Measurements from ENCODE around the gene FASTKD3.
"Not testable (repeated sequence)": the region's sequence is repeated elsewhere in the genome, so short reads cannot be mapped to it uniquely, and the experiment has no call there.

Gene FASTKD3, protein sequence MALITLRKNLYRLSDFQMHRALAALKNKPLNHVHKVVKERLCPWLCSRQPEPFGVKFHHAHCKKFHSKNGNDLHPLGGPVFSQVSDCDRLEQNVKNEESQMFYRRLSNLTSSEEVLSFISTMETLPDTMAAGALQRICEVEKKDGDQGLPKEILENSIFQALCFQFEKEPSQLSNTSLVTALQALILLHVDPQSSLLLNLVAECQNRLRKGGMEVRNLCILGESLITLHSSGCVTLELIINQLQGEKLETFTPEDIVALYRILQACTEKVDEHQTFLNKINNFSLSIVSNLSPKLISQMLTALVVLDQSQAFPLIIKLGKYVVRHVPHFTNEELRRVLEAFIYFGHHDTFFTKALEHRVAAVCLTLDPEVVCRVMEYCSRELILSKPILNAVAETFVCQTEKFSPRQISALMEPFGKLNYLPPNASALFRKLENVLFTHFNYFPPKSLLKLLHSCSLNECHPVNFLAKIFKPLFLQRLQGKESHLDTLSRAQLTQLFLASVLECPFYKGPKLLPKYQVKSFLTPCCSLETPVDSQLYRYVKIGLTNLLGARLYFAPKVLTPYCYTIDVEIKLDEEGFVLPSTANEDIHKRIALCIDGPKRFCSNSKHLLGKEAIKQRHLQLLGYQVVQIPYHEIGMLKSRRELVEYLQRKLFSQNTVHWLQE

DNA sequence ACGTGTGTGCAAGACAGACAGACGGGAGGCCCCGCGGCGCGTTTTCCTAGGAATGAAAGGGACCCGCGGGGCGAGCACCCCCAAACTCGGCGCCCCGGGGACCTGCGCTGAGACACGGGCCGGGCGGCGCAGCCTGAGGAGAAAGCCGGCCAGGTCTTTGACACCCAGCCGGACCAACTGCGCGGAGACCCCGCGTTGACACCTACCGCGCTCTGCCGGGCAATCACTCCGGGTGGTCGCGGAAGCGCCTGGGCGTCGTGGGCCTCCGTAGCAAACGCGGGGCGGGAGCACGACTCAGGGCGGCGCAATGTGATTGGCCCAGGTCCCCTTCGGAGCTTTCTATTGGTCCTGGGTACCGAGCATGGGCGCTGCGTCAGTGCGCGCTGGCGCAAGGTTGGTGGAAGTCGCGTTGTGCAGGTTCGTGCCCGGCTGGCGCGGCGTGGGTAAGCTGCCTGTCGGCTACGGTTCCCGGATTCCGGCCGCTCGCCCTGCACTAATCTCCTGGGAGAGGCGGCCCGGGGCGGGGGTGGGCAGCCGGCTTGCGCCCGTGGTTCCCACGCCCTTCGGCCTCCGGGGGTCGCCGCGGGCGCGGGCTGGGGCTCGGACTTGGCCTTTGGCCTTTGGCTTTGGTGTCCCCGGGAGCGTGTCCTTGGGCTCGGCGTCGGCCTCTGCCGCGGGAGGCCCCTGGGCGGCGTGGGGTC is at the start of gene FASTKD3, which contains the start of gene MTRR:
FASTKD3 (minus strand) TSS at position 259 of the 701 bp plus-strand sequence. CDS start 948 bp downstream, outside the sequence.
MTRR (plus strand) TSS at position 376 of the 701 bp plus-strand sequence. CDS start 1,647 bp downstream, outside the sequence.
- intact Hi-C loops (cut with DNase I) = no loop called here
- peak; percentile 92 to 98 (median 96) for DNase-seq

DNA sequence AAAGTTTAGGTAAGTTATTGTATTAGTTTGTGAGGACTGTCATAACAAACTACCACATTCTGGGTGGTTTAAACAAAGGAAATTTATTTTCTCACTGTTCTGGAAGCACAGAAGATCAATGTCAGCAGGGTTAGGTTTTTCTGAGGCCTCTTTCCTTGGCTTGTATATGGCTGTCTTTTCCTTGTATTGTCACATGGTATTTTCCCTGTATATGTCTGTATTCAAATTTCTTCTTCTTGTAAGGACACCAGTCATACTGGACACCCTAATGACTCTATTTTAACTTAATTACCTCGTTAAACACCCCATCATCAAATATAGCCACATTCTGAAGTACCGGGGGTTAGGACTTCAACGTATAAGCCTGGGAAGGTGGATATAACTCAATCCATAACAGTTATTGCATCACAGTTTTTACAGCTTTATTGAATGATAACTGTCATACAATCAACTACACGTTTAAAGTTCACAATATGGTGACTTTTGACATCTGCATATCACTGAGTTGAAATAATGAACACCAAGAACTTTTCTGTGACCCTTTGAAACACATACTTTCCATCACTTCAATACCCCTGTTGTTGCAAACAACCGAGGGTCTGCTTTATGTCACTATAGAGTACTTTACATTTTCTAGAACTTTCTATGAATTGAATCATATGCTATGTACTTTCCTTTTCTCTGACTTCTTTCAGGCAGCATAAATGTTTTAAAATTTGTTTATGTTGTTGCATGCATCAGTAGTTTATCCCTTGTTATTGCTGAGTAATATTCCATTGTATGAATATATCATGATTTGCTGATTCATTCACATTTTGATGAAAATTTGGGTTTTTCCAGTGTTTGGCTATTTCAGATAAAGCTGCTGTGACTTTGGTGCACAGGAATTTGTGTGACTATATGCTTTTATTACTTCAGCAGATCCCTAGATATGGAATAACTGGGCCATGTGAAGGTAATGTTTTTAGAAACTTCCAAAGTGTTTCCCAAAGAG is 48.6 kb upstream of the FASTKD3 start:
- DNase-seq = no peak
- intact Hi-C loops (cut with DNase I) = no loop called here

DNA sequence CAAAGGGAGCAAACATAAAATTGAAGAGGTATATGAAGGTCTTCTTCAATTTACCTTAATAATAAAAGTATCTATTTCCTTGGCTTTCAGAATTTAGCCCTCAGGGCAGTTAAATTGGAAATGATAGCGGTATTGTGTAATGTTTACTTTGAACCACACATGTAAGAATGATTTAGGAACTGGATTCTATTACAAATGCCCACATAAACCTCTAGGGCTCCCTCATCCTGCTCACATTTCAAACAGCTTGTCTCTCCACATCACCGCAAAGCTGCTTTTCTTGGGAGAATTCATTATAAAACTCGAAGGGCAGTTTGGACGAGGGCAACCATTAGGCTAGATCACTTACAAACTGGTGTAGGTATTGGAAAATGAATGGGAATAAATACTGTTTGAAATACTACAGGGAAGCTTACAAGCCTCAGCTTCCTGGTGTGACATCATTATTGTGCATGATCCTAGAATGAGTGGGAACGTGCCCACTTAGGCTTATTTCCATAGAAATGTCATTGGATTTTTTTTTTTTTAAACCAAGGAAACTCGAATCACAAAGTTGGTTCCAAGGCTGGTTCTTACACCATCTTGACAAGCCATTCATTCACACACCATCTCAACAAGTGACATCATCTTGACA is 47.5 kb upstream of the FASTKD3 start:
- DNase-seq = no peak
- intact Hi-C loops (cut with DNase I) = no loop called here

DNA sequence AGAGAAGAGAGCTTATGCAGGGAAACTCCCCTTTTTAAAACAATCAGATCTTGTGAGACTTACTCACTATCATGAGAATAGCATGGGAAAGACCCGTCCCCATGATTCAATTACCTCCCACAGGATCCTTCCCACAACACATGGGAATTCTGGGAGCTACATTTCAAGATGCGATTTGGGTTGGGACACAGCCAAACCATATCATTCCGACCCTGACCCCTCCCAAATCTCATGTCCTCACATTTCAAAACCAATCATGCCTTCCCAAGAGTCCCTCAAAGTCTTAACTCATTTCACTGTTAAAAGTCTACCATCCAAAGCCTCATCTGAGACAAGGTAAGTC is 42.6 kb upstream of the FASTKD3 start:
- intact Hi-C loops (cut with DNase I); DNase-seq: not testable (repeated sequence)

DNA sequence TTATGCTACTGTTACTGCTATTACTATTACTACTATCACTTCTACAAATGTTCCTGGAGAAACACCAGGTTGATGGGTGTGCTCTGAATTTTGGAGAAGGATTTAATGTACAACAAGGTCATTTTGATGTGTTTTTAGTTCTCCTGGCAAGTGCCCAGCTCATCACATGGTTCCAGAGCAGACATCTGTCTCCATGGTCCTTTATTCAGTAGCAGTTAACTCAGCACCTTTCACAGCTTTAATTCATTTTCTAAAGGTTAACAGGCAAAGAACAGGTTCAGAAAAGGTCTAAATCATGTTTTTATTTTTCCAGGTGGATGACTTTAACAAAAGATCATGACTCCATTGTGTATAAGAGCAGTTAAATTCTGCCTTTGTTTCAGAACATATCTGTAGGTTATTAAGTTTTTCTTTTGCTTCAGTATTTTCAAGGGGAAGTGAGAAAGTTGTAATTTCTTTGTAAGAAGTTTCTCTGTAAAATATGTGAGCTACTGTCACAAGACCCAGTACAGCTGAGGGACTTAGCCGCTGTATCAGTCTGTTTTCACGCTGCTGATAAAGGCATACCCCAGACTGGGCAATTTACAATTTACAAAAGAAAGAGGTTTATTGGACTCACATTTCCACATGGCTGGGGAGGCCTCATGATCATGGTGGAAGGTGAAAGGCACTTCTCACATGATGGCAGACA is 42.1 kb upstream of the FASTKD3 start:
- intact Hi-C loops (cut with DNase I) = no loop called here
- no peak for DNase-seq

DNA sequence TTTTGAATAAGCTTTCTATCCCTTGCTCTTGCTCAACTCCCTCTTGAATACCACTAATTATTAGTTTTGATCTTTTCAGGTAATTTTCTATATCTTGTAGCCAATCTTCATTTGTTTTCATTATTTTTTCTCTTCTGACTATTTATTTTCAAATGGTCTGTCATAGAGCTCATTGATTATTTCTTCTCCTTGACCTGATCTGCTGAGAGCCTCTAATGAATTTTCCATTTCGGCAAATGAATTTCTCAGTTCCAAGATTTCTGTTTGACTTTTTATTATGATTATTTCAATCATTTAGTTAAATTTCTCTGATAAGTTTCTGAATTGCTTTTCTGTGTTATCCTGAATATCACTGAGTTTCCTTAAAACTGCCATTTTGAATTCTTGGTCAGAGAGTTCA is 39.5 kb upstream of the FASTKD3 start:
- no peak for DNase-seq
- intact Hi-C loops (cut with DNase I) = no loop called here

DNA sequence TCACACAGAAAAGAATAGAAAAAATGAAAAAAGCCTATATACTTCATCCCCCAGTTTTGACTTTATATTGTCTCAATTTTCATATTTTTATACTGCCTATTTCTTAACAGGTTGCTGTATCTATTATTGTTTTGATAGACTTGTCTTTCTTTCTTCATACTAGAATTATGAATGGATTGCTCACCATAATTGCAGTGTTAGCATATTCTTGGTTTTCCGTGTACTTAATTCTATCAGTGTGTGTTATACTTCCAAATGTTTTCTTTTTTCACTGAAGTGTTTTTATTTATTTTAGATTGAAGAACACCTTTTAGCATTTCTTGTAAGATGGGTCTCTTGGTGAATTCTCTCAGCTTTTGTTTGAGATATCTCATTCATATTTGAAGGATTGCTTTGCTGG is 38.8 kb upstream of the FASTKD3 start:
- intact Hi-C loops (cut with DNase I) = no loop called here
- DNase-seq = no peak

DNA sequence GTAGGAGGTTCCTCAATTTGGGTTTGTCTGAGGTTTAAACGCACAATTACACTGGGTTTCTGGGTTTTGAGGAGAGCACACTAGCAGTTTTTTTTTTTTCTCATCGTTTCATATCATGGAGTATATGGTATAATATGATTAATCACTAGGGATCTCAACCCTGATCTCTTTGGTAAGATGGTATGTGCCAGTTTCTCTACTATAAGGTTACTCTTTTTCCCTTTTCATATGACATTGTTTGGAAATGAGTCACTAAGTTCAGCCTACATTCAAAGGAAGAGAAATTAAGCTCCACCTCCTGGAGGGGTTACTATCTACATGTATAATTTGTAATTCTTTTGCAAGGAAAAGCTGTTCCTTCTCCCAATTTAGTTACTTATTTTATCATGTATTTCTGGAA is 35.3 kb upstream of the FASTKD3 start:
- no peak for DNase-seq
- intact Hi-C loops (cut with DNase I) = no loop called here

DNA sequence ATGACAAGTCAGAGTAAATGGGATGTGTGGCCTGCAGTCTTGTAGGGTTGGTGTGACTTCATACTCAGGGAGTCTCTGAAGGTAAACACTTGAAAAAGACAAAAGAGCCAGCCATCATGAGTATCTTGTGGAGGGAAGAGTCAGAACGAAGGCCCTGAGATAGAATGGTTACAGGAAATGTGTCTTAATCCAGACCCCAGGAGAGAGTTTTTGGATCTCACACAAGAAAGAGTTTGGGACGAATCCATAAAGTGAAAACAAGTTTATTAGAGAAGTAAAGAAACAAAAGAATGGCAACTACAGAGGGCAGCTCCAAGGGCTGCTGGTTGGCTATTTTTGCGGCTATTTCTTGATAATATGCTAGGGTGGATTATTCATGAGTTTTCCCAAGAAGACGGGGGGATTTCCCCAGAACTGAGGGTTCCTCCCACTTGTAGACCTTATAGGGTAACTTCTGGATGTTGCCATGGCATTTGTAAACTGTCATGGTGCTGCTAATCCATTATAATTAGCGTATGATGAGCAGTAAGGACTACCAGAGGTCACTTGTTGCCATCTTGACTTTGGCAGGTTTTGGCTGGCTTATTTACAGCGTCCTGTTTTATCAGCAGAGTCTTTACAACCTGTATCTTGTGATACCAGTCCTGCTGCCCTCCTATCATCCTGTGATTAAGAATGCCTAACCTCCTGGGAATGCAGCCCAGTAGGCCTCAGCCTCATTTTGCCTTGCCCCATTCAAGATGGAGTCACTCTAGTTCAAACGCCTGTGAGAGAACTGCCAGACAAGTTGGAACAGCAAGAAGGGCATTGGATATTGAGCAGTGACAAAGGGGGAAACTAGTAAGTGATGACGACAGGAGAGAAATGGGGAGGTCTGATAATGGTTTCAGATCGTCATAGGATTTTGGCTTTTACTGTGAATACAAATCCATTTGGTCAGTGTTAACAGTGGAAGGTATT is 34.1 kb upstream of the FASTKD3 start:
- no peak for DNase-seq
- intact Hi-C loops (cut with DNase I) = no loop called here

DNA sequence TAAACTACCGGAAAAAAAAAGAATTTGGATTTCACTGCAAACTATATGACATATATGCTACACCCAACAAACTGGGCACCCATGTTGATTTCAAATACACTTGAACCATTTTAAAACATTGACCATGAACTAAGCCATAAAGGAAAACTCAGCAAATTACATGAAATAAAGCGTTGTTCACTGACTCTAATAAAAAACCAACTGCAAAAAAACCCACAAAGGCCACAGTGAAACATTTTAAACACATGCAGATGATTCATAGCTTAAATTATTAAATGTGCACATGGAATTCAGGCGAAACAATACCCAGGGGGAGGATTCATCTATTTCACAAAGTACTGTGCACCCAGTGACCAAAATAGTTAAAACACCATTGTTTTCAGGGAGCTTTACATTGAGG is 33.4 kb upstream of the FASTKD3 start:
- DNase-seq = no peak
- intact Hi-C loops (cut with DNase I) = no loop called here

DNA sequence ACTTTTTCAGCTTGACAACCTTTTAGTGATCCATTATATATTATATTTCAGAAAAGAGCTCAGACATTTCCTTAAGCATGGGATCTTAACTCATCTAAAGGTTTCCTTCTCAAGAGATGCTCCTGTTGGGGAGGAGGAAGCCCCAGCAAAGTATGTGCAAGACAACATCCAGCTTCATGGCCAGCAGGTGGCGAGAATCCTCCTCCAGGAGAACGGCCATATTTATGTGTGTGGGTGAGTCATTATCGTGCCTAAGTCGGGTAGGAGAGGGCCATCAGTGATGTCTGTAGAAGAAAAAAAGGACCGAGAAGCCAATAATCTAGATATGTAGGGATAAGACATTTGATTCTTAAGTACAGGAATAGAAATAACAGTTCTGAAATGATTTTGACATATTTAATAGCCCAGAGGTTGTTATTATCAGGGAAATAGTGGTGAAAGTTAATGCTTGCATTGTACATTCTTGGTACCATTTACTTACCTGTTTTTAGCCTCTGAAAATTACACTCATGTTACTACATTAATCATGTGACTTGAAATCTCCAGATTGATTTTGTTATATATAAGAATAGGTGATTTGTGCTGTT is 28.3 kb upstream of the FASTKD3 start:
- no peak for DNase-seq
- intact Hi-C loops (cut with DNase I) = no loop called here

DNA sequence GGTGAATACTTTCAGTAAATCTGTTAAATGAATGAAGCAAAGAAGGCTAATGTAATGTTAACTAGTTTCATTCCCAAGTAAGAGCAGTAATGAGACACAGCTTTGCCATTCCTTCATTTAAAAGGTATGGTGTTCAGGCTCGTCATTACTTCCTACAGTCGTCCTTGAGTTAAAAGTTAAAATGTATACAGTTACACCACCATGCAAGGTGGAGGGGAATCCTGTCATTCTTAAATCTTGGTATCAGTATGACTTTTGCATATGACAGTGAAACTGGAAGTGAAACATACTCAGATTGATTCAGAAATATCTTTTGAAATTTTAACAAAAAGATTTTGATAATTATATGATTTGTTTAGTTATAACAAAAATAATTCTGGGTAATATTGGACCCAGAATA is 26.0 kb upstream of the FASTKD3 start:
- intact Hi-C loops (cut with DNase I) = no loop called here
- no peak for DNase-seq

DNA sequence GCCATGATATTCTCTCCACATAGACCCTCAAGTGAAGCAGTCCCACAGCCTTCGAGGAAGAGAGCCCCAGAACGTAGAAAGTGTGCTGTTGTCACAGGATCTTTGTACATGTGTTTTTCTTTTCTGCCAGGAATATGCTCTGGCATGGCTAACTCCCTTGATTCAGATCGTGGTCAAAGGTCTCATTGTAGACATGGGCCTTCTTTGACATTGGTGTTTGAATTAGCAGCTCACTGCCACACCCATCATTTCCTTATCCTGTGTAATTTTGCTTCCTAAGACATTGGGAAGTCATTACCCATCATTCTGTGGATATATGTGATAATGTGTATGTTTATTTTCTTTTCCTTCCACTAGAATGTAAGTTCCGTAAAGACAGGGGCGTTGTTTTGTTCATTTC is 25.6 kb upstream of the FASTKD3 start:
- intact Hi-C loops (cut with DNase I) = no loop called here
- DNase-seq = no peak

DNA sequence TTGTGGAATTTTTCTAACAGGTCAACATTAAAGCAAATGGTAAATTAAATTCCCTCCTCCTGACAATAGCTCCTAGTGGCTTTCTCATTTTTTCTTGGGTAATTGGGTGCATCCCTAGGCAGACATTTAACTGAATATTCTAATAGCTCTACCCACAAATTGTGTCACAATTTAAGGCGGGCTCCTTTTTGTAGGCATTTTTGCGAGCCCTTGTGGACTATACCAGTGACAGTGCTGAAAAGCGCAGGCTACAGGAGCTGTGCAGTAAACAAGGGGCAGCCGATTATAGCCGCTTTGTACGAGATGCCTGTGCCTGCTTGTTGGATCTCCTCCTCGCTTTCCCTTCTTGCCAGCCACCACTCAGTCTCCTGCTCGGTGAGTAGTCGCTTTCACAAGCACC is 20.1 kb upstream of the FASTKD3 start:
- DNase-seq = no peak
- intact Hi-C loops (cut with DNase I) = no loop called here

DNA sequence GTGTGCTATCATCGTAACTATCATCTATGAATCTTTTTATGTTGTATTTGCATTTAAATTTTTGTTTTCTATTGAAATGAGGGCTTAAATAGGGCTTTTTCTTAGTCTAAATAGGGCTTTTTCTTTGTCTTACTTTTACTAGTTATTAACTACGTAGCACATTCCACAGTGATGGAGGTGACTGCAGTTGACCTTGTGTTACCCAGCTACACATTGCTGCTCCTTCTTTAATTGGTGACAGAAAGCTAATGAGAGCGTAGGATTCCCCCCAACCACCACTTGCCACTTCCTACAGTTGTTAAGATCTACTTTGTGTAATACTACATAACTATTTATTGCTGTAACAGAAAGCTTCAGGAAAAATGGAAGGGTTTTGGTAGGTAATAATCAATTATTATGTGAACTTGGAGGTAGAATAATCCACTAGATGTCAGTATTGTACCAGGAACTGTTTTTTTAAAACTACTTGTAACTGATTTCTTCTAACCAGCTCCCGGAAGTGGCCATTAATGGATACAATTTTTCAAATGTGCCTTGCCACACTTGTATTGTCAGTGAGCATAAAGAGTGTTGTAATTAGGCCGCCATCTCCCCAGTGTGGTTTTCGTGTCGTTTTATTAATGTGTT is 18.1 kb upstream of the FASTKD3 start:
- intact Hi-C loops (cut with DNase I) = no loop called here
- no peak for DNase-seq
